Trophoblast cell (in vitro differentiated cells and primary cell): ENCODE data around the gene TEKT5.

Source experiments
- DNase-seq, 2 donors: peaks; one replicate each; pipeline ENCODE4 v3.0.0-alpha.2; 2016
- H2AFZ ChIP-seq: 2 replicates; pipeline ENCODE4 v1.6.1; 2013; ENCODE audit warnings: low read length, moderate library complexity, mild to moderate bottlenecking; ENCODE audit not compliant: insufficient read depth, poor library complexity
- H2AK5ac ChIP-seq: 2 replicates; pipeline ENCODE4 v1.6.1; 2013; ENCODE audit warnings: mild to moderate bottlenecking, low read length
- H2BK120ac ChIP-seq: 2 replicates; pipeline ENCODE4 v1.6.1; 2013; ENCODE audit warnings: low read length, mild to moderate bottlenecking, moderate library complexity; ENCODE audit not compliant: insufficient read depth, poor library complexity
- H2BK12ac ChIP-seq: 2 replicates; pipeline ENCODE4 v1.6.1; 2013; ENCODE audit warnings: mild to moderate bottlenecking, low read length, moderate library complexity
- H2BK5ac ChIP-seq: 2 replicates; pipeline ENCODE4 v1.6.1; 2013; ENCODE audit warnings: low read length, low read depth, moderate library complexity, mild to moderate bottlenecking; ENCODE audit not compliant: poor library complexity
- H3K14ac ChIP-seq: 2 replicates; pipeline ENCODE4 v1.6.1; 2013; ENCODE audit warnings: mild to moderate bottlenecking, low read length
- H3K18ac ChIP-seq: 2 replicates; pipeline ENCODE4 v1.6.1; 2013; ENCODE audit warnings: mild to moderate bottlenecking, low read length
- H3K23ac ChIP-seq: 2 replicates; pipeline ENCODE4 v1.6.1; 2013; ENCODE audit warnings: low read length
- H3K27ac ChIP-seq: 2 replicates; pipeline ENCODE4 v1.5.1; 2013; ENCODE audit warnings: low read depth, mild to moderate bottlenecking, inconsistent platforms, low read length, moderate library complexity
- H3K27me3 ChIP-seq: 2 replicates; pipeline ENCODE4 v1.6.1; 2013; ENCODE audit warnings: inconsistent platforms, mild to moderate bottlenecking, low read length, moderate library complexity; ENCODE audit not compliant: insufficient read depth
- H3K36me3 ChIP-seq, 2 experiments: 1 replicate in 1 of 2; 2 replicates in 1 of 2; pipeline ENCODE4 v1.6.1; 2013; ENCODE audit warnings: low read length in 2 of 2, mild to moderate bottlenecking in 2 of 2, moderate library complexity in 1 of 2; ENCODE audit not compliant: insufficient read depth in 2 of 2, control insufficient read depth in 1 of 2
- H3K4ac ChIP-seq: 2 replicates; pipeline ENCODE4 v1.6.1; 2013; ENCODE audit warnings: low read depth, mild to moderate bottlenecking, low read length, moderate library complexity
- H3K4me1 ChIP-seq, 2 experiments: 1 replicate in 1 of 2; 2 replicates in 1 of 2; pipeline ENCODE4 v1.6.1; 2013; ENCODE audit warnings: low read length in 2 of 2, mild to moderate bottlenecking in 2 of 2, moderate library complexity in 1 of 2; ENCODE audit not compliant: insufficient read depth in 2 of 2, control insufficient read depth in 1 of 2
- H3K4me2 ChIP-seq: 2 replicates; pipeline ENCODE4 v1.6.1; 2013; ENCODE audit warnings: inconsistent platforms, mild to moderate bottlenecking, low read length, moderate library complexity
- H3K4me3 ChIP-seq: 2 replicates; pipeline ENCODE4 v1.5.1; 2013; ENCODE audit warnings: mild to moderate bottlenecking, low read depth, low read length, inconsistent platforms
- H3K79me1 ChIP-seq: one replicate; pipeline ENCODE4 v1.6.1; 2013; ENCODE audit warnings: low read length
- H3K79me2 ChIP-seq: 2 replicates; pipeline ENCODE4 v1.6.1; 2013; ENCODE audit warnings: low read length, mild to moderate bottlenecking; ENCODE audit not compliant: control insufficient read depth, insufficient read depth, poor library complexity
- H3K9ac ChIP-seq: 2 replicates; pipeline ENCODE4 v1.6.1; 2013; ENCODE audit warnings: mild to moderate bottlenecking, low read length
- H3K9me3 ChIP-seq: 2 replicates; pipeline ENCODE4 v1.6.1; 2013; ENCODE audit warnings: low read depth, mild to moderate bottlenecking, control low read depth, inconsistent platforms, low read length; ENCODE audit not compliant: insufficient read depth
- H4K12ac ChIP-seq: 2 replicates; pipeline ENCODE4 v1.6.1; 2013; ENCODE audit warnings: low read depth, mild to moderate bottlenecking, low read length, moderate library complexity
- H4K8ac ChIP-seq: 2 replicates; pipeline ENCODE4 v1.6.1; 2013; ENCODE audit warnings: low read depth, mild to moderate bottlenecking, low read length, moderate library complexity
- H4K91ac ChIP-seq: one replicate; pipeline ENCODE4 v1.6.1; 2013; ENCODE audit warnings: low read depth, mild to moderate bottlenecking, low read length, moderate library complexity
- WGBS: extraction: QIAGEN DNeasy Blood & Tissue Kit; methylation state at CpG from one replicate; pipeline ENCODE4 v1.1.7; 2013; ENCODE audit warnings: missing lambda C conversion rate; ENCODE audit not compliant: insufficient read length, insufficient coverage; ENCODE audit errors: extremely low coverage; 5-methylcytosine and 5-hydroxymethylcytosine counted together

Gene TEKT5

DNA sequence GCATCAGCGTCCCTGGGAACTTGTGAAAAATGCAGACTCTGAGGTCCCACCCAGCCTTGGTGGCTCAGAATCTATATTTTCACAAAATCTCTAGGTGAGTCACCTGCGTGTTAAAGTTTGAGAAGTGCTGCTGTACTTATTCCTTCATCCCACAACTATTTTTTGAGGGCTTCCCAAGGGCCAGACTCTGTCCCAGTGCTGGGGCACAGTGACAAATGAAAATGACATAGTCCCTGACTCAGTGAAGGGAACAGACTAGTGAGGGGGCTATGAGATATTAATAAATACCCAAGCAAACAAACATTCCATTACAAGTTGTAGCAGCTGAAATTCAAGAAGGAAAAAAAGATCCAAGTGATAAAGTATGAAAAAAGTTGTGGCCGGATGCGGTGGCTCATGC, 104.4 kb downstream of the TEKT5 start:
- H2BK120ac ChIP-seq, result no peak overlapping the region
- H3K18ac ChIP-seq, result no peak overlapping the region
- H2AFZ ChIP-seq, result no peak overlapping the region
- H3K27me3 ChIP-seq, result no peaks in the 10 kb centered on the region
- no peaks in the 10 kb centered on the region for H3K4me1 ChIP-seq
- no peak overlapping the region for H4K8ac ChIP-seq
- H3K4ac ChIP-seq, result no peak overlapping the region
- H3K9me3 ChIP-seq, result peaks cover 2% of the 10 kb centered on the region
- no peak for DNase-seq
- no peak overlapping the region for H3K14ac ChIP-seq
- no CpG with 5 or more reads among the region's 4 CpGs for WGBS
- H3K23ac ChIP-seq, result no peak overlapping the region
- H2BK5ac ChIP-seq, result no peak overlapping the region
- no peak overlapping the region for H3K4me2 ChIP-seq
- no peaks in the 10 kb centered on the region for H3K79me1 ChIP-seq
- H4K12ac ChIP-seq, result no peak overlapping the region
- H3K36me3 ChIP-seq, result no peaks in the 10 kb centered on the region
- H2AK5ac ChIP-seq, result no peak overlapping the region
- no peaks in the 10 kb centered on the region for H3K79me2 ChIP-seq
- H3K27ac ChIP-seq, result no peak overlapping the region
- H2BK12ac ChIP-seq, result no peak overlapping the region
- no peak overlapping the region for H4K91ac ChIP-seq
- no peak overlapping the region for H3K9ac ChIP-seq
- no peak overlapping the region for H3K4me3 ChIP-seq

DNA sequence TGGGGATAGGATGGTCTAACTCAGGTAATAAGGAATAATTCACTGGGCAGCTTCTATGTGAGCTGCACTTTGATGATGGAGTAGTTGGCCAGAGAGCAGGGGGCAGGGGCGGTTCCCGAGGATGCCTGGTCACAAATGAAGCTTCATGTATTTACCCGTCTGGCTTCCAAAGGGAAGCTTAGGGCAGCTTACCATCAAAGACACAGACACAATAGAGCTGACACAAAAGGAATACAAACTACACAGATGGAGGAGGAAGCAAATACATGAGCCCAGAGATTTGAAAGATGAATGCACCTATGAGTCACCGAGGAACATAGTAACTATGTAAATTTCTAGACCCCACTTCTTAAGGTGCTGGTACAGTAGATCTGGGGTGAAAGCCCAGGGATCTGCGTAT, 105.6 kb downstream of the TEKT5 start:
- H3K79me2 ChIP-seq, result no peaks in the 10 kb centered on the region
- H2BK12ac ChIP-seq, result no peak overlapping the region
- no peak overlapping the region for H3K9ac ChIP-seq
- no peak overlapping the region for H3K4me3 ChIP-seq
- no peaks in the 10 kb centered on the region for H3K9me3 ChIP-seq
- no peak overlapping the region for H3K14ac ChIP-seq
- H3K18ac ChIP-seq, result no peak overlapping the region
- H4K8ac ChIP-seq, result no peak overlapping the region
- no peak overlapping the region for H3K23ac ChIP-seq
- H3K36me3 ChIP-seq, result no peaks in the 10 kb centered on the region
- no peak overlapping the region for H2AK5ac ChIP-seq
- H3K27ac ChIP-seq, result no peak overlapping the region
- H4K91ac ChIP-seq, result no peak overlapping the region
- H2BK120ac ChIP-seq, result no peak overlapping the region
- WGBS, result no CpG with 5 or more reads among the region's 5 CpGs
- no peak overlapping the region for H2AFZ ChIP-seq
- peaks cover 3 to 4% of the 10 kb centered on the region in 2 experiments for H3K4me1 ChIP-seq
- H3K27me3 ChIP-seq, result no peaks in the 10 kb centered on the region
- no peaks in the 10 kb centered on the region for H3K79me1 ChIP-seq
- no peak overlapping the region for H4K12ac ChIP-seq
- H3K4me2 ChIP-seq, result no peak overlapping the region
- H3K4ac ChIP-seq, result no peak overlapping the region
- no peak overlapping the region for H2BK5ac ChIP-seq
- no peak for DNase-seq

DNA sequence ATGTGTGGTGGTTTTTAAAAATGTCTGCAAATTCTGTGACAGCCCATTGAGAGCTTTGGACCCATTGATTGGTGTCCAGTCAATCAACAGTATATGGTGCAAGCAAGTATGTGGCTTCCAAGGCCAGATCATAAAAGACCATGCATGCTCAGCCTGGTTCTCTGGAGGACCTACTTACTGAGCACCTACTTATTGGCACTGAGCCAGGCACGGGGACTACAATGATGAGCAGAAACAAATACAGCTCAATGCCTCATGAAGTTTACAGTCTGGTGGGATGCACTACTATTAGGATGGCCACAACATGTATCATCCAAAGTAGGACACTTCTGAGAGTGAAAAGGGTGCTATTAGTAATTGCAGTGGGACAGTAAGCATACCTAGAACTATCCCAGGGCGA, 107.1 kb downstream of the TEKT5 start:
- Histone ChIP-seq H3K18ac (no peak overlapping the region), H3K9me3 (no peaks in the 10 kb centered on the region), H4K8ac (no peak overlapping the region), H3K4ac (no peak overlapping the region), H2BK120ac (no peak overlapping the region), H2BK5ac (no peak overlapping the region), H2AFZ (no peak overlapping the region), H3K9ac (no peak overlapping the region), H3K36me3 (no peaks in the 10 kb centered on the region), H3K27ac (no peak overlapping the region), H3K27me3 (no peaks in the 10 kb centered on the region), H3K4me1 (peaks cover 3 to 4% of the 10 kb centered on the region in 2 experiments), H3K79me2 (no peaks in the 10 kb centered on the region), H3K23ac (no peak overlapping the region), H4K12ac (no peak overlapping the region), H4K91ac (no peak overlapping the region), H3K79me1 (no peaks in the 10 kb centered on the region), H3K14ac (no peak overlapping the region), H2AK5ac (no peak overlapping the region), H3K4me2 (no peak overlapping the region), H3K4me3 (no peak overlapping the region), H2BK12ac (no peak overlapping the region)
- DNase-seq, result no peak
- no CpG with 5 or more reads among the region's 2 CpGs for WGBS

DNA sequence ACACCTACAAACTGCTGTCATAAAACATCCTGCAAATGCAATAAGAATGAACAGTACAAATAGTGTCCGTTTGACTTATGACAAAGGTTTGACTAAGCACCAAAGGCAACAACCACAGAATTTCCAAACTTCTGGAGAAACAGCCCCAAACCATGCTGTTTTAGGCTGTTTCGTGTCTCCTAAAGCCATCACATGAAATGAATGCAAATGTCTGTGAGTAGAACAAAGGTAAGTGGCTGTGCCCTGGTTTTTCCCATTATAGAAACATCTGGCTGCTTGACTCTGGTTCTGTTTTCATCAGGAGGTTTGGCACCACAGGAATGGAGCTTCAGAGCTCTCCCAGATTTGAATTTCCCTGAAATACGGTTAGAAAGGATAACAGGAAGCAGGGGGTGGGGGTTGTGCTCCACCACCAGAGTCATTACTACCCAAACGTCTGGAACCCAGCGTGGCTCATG, 109.7 kb downstream of the TEKT5 start:
- no peak overlapping the region for H3K4me2 ChIP-seq
- H3K79me2 ChIP-seq, result peaks cover 4% of the 10 kb centered on the region
- no peak overlapping the region for H3K4ac ChIP-seq
- H3K36me3 ChIP-seq, result no peaks in the 10 kb centered on the region
- H2BK5ac ChIP-seq, result no peak overlapping the region
- H4K8ac ChIP-seq, result no peak overlapping the region
- no peak overlapping the region for H2AFZ ChIP-seq
- no peak overlapping the region for H3K23ac ChIP-seq
- H3K9ac ChIP-seq, result no peak overlapping the region
- H3K14ac ChIP-seq, result no peak overlapping the region
- H3K79me1 ChIP-seq, result peaks cover 9% of the 10 kb centered on the region
- H3K18ac ChIP-seq, result no peak overlapping the region
- DNase-seq, result no peak
- H3K27ac ChIP-seq, result no peak overlapping the region
- H3K27me3 ChIP-seq, result no peaks in the 10 kb centered on the region
- no peak overlapping the region for H2AK5ac ChIP-seq
- H3K9me3 ChIP-seq, result no peaks in the 10 kb centered on the region
- H2BK120ac ChIP-seq, result no peak overlapping the region
- peaks cover 6 to 7% of the 10 kb centered on the region in 2 experiments for H3K4me1 ChIP-seq
- no peak overlapping the region for H2BK12ac ChIP-seq
- H3K4me3 ChIP-seq, result no peak overlapping the region
- no CpG with 5 or more reads among the region's 5 CpGs for WGBS
- H4K91ac ChIP-seq, result no peak overlapping the region
- H4K12ac ChIP-seq, result no peak overlapping the region
